D721Med (cell line): ENCODE measurements around the gene LSM5.

Experiments used
- DNase-seq: peaks from one replicate; pipeline ENCODE4 v3.0.0; 2011; ENCODE audit warnings: low spot score; ENCODE audit not compliant: insufficient read length
- FAIRE-seq: peaks from 2 replicates; lab custom pipeline; 2011; peaks lifted over from hg19 to GRCh38; lab: Jason Lieb, UNC
- CTCF ChIP-seq: IDR thresholded peaks from 2 replicates; pipeline ENCODE4 v1.5.1; 2012; ENCODE audit warnings: mild to moderate bottlenecking, control low read depth; ENCODE audit not compliant: insufficient read depth; ENCODE audit errors: missing control alignments

LSM5 gene

DNA sequence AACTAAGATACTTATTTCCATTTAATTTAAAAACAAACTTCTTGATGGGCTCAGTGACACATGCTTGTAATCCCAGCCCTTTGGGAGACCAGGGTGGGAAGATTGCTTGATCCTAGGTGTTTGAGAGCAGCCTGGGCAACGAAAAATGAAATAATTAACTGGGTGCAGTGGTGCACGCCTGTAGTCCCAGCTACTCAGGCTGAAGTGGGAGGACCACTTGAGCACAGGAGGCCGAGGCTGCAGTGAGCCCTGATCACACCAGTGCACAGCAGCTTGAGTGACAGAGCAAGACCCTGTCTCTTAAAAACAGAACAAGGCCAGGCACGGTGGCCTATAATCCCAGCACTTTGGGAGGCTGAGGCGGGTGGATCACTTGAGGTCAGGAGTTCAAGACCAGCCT is 42.5 kb upstream of the LSM5 start:
- no peak for FAIRE-seq
- no peak for DNase-seq
- no peak for TF ChIP-seq CTCF

DNA sequence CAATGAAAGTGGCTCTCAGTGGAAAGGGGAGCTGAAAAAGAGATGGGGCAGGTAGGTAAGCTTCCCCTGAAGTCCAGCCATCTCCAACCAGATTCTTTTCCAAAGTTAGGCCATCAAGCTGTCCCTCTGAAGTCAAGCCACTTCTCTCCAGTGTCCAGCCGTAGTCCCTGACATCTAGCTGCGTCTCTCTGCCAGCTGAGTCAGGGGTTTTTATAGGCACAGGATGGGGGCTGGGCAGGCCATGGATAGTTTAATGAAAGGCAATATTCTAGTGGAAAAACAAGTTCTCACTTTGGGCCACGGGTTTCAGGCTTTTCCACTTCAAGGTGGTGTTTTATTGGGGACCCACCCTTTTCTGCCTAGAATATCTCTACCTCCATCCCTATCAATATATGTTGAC is 41.9 kb upstream of the LSM5 start:
- TF ChIP-seq CTCF = no peak
- FAIRE-seq = no peak
- no peak for DNase-seq

GRCh38 chr7:32531402-32531801 is 41.2 kb upstream of the LSM5 start:
- DNase-seq (no peak), FAIRE-seq (no peak)
- TF ChIP-seq CTCF = no peak

- TF ChIP-seq CTCF = no peak
- no peak for FAIRE-seq
- DNase-seq = no peak
Observed at GRCh38 chr7:32525839-32526238, 35.7 kb upstream of the LSM5 start.

GRCh38 chr7:32524631-32525030 is 34.5 kb upstream of the LSM5 start:
- DNase-seq (no peak), FAIRE-seq (no peak)
- no peak for TF ChIP-seq CTCF

DNA sequence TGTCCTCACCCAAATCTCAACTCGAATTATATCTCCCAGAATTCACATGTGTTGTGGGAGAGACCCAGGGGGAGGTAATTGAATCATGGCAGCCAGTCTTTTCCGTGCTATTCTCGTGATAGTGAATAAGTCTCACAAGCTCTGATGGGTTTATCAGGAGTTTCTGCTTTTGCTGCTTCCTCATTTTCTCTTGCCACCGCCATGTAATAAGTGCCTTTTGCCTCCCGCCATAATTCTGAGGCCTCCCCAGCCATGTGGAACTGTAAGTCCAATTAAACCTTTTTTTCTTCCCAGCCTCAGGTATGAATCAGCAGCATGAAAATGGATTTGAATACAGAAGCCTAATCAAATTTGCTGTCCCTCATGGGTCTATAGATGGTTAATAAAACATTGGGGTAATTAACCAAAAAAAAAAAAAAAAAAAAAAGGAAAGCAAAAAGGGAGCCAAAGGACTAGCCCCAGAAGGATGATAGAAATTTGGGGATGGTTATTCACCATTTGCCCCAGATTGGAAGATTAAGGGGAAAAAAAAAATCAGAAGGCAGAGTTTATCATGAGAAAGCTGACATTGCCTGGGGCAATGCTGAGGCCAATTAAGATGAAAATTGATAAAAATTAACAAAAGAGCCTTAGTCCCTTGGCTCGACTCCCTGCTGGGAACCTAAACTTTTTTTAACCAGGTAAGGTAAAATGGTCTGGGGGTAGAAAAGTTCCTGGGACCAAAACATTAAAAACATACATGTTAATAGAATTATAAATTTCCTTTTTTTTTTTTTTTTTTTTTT is 32.8 kb upstream of the LSM5 start:
- no peak for TF ChIP-seq CTCF
- no peak for DNase-seq
- no peak for FAIRE-seq

DNA sequence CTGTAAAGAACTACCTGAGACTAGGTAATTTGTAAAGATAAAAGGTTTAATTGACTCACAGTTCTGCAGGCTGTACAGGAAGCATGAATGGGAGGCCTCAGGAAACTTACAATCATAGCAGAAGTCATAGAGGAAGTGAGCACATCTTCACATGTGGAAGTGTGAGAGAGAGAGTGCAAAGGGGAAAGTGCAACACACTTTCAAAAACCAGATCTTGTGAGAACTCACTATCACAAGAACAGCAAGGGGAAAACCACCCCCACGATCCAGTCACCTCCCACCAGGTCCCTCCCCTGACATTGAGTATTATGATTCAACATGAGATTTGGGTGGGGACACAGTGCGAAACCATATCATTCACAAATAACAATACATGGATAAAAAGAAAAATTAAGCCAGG is 29.6 kb upstream of the LSM5 start:
- DNase-seq (no peak), FAIRE-seq (no peak)
- TF ChIP-seq CTCF = no peak
